GM12873 (cell line): ENCODE measurements around the gene WIPF3.

Source experiments
- TF ChIP-seq, protein P1 (sequence below): IDR thresholded peaks from 2 replicates; pipeline ENCODE4 v1.5.1; 2012; ENCODE audit warnings: low read depth, mild to moderate bottlenecking, moderate library complexity, low read length, control low read depth; ENCODE audit not compliant: insufficient read depth; ENCODE audit errors: missing control alignments

The WIPF3 gene

DNA sequence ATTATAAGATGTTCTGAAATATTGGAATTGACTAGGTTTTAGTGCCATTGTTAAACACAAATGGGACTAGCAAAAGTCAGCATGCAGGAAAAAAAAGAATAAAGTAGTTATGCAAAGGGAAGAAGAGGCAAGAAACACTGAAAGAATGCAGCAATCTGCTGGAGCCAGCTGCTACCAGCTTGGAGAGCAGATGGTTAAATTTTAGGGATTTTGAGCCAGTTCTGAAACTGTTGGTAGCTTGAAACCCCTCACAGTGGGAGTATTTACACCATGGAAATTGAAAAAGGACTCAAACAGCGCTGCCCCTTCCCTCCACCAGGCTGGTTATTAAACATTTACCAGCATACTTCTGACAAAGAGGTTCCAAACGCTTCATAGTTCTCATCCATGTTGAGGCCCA, 142.3 kb downstream of the WIPF3 start:
- TF ChIP-seq, protein P1, sequence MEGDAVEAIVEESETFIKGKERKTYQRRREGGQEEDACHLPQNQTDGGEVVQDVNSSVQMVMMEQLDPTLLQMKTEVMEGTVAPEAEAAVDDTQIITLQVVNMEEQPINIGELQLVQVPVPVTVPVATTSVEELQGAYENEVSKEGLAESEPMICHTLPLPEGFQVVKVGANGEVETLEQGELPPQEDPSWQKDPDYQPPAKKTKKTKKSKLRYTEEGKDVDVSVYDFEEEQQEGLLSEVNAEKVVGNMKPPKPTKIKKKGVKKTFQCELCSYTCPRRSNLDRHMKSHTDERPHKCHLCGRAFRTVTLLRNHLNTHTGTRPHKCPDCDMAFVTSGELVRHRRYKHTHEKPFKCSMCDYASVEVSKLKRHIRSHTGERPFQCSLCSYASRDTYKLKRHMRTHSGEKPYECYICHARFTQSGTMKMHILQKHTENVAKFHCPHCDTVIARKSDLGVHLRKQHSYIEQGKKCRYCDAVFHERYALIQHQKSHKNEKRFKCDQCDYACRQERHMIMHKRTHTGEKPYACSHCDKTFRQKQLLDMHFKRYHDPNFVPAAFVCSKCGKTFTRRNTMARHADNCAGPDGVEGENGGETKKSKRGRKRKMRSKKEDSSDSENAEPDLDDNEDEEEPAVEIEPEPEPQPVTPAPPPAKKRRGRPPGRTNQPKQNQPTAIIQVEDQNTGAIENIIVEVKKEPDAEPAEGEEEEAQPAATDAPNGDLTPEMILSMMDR, result no peak

DNA sequence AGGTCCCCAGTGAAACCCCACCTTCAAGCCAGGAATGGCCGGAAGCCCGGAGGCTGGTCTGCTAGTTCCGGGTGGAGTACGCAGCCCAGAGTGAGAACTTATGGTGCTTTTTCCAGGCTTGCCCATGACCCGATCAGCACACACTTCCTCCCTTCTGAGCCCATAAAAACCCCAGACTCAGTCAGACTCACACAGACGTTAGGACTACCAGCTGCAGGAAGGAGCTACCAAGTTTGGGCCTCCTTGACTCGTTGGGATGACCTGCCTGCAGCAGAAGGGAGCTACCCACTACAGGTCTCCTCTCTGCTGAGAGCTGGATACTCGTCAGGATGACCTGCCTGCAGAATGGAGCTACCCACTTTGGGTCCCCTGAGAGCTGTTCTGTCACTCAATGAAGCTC, 144.2 kb downstream of the WIPF3 start:
- TF ChIP-seq, protein P1, result no peak

DNA sequence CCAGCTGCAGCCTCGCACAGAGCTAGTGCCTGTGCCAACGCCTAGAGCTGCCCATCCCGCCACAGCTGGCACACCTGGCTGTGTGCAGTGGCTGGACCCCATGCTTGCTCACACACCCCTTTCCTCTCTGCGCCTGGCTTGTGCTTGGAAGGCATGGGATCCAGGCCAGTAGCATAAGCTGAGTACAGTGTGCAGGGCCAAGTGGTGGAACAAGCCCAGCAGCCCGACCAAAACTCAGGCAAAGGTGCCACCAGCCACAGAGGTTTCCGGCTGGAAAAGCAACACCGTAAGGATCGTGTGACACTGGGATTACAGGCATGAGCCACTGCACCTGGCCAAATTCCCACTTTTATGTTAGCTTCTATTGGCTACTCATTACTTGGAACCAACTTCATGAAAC, 144.9 kb downstream of the WIPF3 start:
- TF ChIP-seq, protein P1, result no peak

DNA sequence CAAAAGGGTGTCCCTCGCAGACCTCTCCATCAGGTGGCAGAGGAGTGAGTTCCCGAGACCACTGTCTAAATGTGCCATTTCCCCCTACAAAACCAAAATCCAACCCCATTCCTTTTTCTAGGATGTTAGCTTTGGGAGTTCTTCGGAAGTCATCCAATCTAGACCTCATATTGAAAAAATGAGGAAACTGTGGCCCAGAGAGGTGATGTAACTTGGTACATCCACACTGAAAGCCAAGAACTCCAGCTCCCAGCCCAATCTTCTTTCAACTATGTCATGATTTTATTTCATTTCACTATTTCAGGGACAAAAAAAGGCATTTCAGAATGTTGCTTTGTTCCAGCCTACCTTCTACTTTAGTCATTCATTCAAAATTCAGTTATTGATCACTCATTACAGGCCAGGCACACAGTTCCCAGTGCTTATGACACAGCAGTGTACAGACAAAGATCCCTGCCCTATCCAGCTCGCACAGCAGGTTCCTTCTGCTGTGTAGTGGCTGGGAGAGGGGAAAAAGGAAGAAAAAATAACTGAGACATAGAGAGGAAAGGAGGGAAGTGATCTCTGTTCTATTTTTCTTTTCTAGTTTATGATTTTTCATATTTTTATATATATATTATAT, 147.5 kb downstream of the WIPF3 start:
- TF ChIP-seq, protein P1, result no peak

DNA sequence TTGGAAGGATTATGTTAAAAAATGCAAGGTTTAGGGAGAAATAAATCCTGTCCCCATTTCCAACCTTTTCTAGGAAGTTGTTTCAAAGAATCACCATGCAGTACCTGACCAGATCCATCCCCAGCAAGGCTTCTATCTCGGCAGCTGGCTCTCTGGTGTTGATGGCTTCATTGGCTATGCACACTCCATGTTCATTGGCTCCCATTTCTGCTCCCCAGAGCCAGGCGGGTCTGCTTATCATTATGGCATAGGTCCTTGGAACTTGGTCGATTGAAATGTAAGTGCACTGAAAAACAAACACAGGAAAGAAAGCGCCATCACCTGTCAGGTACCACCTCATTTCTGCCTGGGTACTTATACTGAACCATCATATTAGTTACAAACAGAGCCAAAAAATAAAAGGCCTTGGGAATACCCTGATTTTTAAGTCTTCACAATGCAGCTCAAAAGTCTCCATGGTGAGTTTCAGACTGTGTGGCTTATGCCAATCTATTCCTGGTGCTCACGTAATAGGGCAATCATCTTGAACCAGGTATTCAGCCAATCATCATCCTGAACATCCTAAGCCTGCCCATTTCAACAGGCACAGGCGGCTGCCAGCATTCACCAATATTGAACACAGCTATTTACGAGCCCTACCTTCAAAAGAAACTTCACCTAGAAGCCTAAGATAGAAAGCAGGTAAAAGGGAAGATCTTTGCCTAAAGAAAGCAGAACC, 148.9 kb downstream of the WIPF3 start:
- TF ChIP-seq, protein P1, result no peak

DNA sequence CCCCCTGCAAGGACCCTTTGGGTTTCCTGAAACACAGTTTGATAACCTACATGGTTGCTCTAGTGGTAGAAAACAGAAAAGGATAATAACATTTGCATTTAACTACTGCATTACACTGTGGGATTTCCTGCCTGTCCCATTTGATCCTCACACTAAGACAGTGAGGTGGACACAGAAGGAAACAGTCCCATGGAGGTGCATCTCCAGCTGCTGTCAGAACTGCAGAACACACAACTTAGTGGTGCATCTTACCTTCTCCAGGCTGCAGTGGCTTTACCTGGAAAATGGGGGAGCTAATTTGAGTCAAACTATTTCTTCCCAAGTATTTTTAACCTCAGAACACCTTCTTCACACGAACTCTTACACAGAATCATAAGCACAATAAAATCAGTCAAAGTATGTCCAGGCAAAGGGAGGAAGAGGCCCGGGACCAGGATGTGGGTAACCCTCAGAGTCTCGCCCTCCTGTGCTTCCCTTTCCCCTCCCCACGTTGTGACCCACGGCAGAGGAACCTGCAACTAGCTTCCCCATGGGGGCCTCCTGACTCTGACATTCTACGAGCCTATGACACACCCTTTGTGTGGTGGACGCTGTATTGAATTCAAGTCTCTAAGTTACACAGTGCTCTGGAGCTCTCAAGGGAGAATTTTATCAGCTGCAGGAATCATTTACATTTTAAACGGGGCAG, 149.6 kb downstream of the WIPF3 start:
- TF ChIP-seq, protein P1, result no peak

DNA sequence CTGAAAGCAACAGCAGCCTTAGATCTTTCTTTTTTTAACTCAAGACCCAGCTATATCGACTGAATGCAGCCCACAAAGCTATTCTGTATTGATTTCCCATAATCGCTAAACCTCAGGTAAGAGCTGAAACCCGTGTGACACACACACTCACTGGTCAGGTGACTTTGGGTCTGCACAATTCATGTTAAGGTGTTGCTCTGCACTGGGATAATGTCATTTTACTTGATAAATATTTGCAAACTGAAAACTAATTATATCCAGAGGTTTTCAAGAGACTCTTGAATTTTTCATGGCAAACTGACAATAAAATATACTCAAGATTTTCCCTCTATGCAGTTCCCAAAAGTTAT, 150.2 kb downstream of the WIPF3 start:
- TF ChIP-seq, protein P1, result no peak
